Measurements from ENCODE around the gene KCNG2. TPM values are rescaled to one million over a fixed set of nuclear protein-coding genes. Genes with fewer than 3 reads are reported as not detected.

KCNG2 gene
- total RNA-seq, 1 donor from 2014 or later = not detected

DNA sequence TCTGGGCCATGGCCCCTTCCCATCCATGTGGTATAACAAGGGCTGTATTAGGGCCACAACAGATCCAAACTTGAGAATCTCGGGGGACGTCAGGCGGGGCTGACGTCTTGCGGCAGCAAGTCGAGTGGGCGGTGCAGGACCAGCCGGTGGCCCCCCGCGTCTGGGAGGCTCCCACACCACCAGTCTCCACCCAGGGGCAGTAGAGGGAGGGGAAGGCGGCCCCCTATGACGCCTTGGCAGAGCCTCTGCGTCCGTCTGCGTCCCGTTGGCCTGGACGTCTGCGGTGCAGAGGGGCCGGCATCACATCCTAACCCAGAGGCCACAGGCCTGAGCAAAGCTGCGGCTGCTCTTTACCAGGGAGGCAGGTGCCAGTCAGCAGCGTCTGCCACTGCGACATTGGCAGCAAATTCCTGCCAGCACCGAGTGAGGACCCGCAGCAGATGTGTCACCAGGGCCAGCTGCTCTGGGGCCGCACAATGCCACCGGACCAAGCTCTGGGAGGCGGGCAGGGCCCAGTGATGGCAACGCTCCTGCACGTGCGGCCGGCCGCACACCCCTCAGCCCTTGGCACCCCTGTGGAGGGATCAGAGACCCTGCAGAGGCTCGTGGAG lies 73.8 kb downstream of the KCNG2 start:
- Mint-ChIP-seq H3K36me3 (ENCODE audit: low read depth) (no peaks in the 10 kb centered on the region), H3K4me3 (no peak overlapping the region), H3K27me3 (no peaks in the 10 kb centered on the region), H3K27ac (no peak overlapping the region), H3K9me3 (no peaks in the 10 kb centered on the region), H3K4me1 (no peaks in the 10 kb centered on the region)
- ChIA-PET CTCF (no interaction called here), POLR2A (interaction anchor here (0.6 kb wide), 1 partner anchor 17 kb away, joined by 3 read pairs; no protein-coding TSS in a partner anchor)
- no peak for ATAC-seq (ENCODE audit: low read depth)
- DNase-seq = no peak
- intact Hi-C loops (cut with micrococcal nuclease) = no loop called here
- TF ChIP-seq, protein P1, sequence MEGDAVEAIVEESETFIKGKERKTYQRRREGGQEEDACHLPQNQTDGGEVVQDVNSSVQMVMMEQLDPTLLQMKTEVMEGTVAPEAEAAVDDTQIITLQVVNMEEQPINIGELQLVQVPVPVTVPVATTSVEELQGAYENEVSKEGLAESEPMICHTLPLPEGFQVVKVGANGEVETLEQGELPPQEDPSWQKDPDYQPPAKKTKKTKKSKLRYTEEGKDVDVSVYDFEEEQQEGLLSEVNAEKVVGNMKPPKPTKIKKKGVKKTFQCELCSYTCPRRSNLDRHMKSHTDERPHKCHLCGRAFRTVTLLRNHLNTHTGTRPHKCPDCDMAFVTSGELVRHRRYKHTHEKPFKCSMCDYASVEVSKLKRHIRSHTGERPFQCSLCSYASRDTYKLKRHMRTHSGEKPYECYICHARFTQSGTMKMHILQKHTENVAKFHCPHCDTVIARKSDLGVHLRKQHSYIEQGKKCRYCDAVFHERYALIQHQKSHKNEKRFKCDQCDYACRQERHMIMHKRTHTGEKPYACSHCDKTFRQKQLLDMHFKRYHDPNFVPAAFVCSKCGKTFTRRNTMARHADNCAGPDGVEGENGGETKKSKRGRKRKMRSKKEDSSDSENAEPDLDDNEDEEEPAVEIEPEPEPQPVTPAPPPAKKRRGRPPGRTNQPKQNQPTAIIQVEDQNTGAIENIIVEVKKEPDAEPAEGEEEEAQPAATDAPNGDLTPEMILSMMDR (IDR thresholded peaks at IDR 0.05) = no peak

DNA sequence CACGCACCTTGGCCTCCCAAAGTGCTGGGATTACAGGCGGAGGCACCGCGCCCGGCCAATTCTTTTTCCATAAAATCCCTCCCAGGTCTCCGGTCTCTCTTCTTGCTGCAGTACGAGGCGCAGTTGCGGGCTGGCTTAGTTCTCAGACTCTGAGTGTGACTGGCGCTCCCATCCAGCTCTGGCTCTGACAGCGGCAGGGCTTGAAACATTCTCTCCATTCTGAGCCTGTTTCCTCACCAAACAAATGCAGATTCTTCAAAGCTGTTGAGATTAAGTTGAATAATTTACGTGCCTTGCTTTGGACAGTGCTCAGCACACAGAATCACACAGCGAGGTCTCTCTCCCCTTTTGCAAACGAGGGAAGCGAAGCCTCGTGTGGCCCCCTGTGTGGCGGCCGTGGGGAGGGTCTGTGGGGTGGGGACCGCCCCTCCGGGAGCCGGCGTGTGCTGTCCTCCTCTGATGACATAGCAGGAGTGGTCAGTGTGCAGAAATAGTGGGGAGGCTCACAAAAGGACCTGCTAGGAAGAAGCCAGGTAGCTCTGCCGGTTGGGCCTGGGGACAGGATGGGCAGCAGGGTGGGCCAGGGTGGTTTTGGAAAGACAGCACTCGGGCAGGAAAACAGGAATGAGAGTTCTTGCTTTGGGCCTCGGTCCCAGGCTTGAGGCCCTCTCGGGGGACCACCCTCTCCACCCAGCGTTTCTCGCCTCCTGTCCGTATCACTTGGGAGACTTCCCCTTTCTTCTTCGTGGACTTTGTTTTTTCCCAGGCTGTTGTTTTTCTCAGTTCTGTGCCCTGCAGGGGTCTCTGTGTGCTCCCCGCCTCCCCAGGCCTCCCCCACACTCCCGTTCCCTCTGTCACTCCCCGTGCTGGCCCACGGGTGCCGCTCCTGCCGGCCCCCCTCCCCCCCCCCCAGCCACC lies 75.0 kb downstream of the KCNG2 start:
- no peaks in the 10 kb centered on the region for H3K36me3 Mint-ChIP-seq (ENCODE audit: low read depth)
- no peak for DNase-seq
- H3K4me1 Mint-ChIP-seq = no peaks in the 10 kb centered on the region
- no peak overlapping the region for H3K4me3 Mint-ChIP-seq
- intact Hi-C loops (cut with micrococcal nuclease) = no loop called here
- ChIA-PET CTCF (no interaction called here), POLR2A (interaction anchor here (0.6 kb wide), 1 partner anchor 16 kb away, joined by 3 read pairs; no protein-coding TSS in a partner anchor)
- no peak for ATAC-seq (ENCODE audit: low read depth)
- H3K27me3 Mint-ChIP-seq = no peaks in the 10 kb centered on the region
- no peaks in the 10 kb centered on the region for H3K9me3 Mint-ChIP-seq
- no peak overlapping the region for H3K27ac Mint-ChIP-seq
- TF ChIP-seq, protein P1 (IDR thresholded peaks at IDR 0.05) = no peak

DNA sequence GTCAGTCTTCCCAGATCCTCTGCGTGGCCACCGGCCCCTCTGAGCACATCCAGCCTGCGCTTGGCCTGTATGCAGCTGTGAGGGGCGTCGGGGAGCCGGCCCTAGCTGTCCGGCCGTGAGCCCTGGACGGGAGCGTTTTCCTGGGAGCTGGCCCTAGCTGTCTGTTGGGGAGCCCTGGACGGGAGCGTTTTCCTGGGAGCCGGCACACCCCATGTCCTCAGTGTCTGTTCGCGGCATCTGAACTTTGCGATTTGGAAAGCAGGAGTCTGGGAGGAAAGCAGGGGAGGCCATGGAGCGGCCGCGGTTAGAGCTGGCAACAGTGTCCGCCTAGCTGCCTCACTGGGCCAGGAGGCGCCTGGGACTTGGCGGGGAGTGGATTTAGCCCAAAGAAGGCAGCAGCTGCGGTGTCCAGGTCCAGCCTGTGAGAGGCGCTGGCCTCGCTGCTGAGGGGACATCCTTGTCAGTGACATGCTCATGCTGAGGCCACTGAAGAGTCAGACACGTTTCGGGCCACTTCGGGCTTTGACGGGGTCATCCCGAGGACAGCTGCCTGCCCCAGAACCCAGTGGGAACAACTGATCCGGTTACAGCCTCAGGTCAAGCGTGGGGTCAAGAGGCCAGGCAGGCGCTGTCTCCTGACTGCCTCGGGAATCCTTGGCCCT lies 75.8 kb downstream of the KCNG2 start:
- no peaks in the 10 kb centered on the region for H3K36me3 Mint-ChIP-seq (ENCODE audit: low read depth)
- intact Hi-C loops (cut with micrococcal nuclease) = no loop called here
- ChIA-PET POLR2A (no interaction called here), CTCF (no interaction called here)
- TF ChIP-seq, protein P1 (IDR thresholded peaks at IDR 0.05) = no peak
- no peak overlapping the region for H3K27ac Mint-ChIP-seq
- H3K4me1 Mint-ChIP-seq = no peaks in the 10 kb centered on the region
- H3K4me3 Mint-ChIP-seq = no peak overlapping the region
- ATAC-seq (ENCODE audit: low read depth) (no peak), DNase-seq (no peak)
- no peaks in the 10 kb centered on the region for H3K9me3 Mint-ChIP-seq
- H3K27me3 Mint-ChIP-seq = no peaks in the 10 kb centered on the region

DNA sequence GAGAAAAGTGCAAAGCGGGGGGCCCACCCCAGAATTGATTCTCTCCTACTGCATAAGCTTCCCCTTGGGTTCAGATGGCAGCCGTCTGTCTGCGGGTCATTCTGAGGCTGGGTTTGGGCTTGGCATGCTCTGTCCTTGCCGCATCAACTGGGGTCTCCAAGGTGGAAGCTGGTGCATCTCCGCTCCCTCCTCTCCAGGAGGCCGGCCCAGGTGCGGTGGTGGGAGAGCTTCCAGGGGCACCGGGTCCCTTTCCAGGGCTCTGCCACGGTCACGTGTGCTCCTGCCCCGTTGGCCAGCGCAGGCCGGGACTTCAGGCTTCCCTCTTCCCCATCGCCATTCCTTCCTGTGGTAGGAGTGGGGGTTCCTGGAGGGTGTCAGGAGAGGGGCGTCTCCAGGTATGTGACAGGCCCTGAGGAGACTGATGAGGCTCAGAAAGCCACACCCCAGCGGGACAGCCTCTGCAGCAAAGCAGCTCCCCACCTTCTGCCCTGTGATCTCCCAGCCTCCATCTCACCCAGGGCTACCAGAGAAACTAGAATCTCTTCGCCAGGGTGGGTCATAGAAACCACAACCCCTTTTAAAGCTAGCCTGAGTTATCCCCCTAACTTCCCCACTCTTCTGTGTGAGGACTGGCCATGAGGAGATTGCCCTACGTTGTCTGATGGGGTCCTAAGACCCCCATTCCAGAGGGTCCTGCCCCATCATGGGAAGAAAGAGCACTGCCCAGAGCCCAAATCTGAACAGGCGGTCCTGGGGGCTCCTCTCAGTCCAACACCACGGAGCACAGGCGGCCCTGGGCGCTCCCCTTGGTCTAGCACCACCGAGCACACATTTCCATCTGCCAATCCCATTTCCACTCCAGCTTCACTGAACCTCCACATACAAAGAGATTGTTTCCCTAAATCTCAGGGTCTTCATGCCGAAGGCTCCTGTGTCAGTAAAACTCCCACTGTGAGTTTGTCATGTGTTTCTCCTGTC lies 77.1 kb downstream of the KCNG2 start:
- DNase-seq (no peak), ATAC-seq (ENCODE audit: low read depth) (no peak)
- Mint-ChIP-seq H3K9me3 (no peaks in the 10 kb centered on the region), H3K4me3 (no peak overlapping the region), H3K27ac (no peak overlapping the region), H3K4me1 (no peaks in the 10 kb centered on the region), H3K36me3 (ENCODE audit: low read depth) (no peaks in the 10 kb centered on the region), H3K27me3 (no peaks in the 10 kb centered on the region)
- intact Hi-C loops (cut with micrococcal nuclease) = no loop called here
- CTCF ChIA-PET = no interaction called here
- TF ChIP-seq, protein P1 (IDR thresholded peaks at IDR 0.05) = no peak
- POLR2A ChIA-PET = interaction anchor here (0.5 kb wide), 1 partner anchor 897 kb away, joined by 3 read pairs; no protein-coding TSS in a partner anchor
